ENCODE data around the gene ZEB2.
"Not testable (repeated sequence)": the region's sequence is repeated elsewhere in the genome, so short reads cannot be mapped to it uniquely, and the experiment has no call there.

The ZEB2 gene

GRCh38 chr2:144376460-144376859 lies 143.5 kb downstream of the ZEB2 start:
- no peak for DNase-seq

- no peak for DNase-seq
Measured at GRCh38 chr2:144374163-144374661, 145.7 kb downstream of the ZEB2 start.

- DNase-seq, result no peak
Measured at GRCh38 chr2:144372410-144373080, 147.4 kb downstream of the ZEB2 start.

GRCh38 chr2:144370937-144371584 lies 148.9 kb downstream of the ZEB2 start:
- no peak for DNase-seq

- no peak for DNase-seq
Measured at GRCh38 chr2:144369416-144369815, 150.5 kb downstream of the ZEB2 start.

GRCh38 chr2:144366825-144367429 lies 153.0 kb downstream of the ZEB2 start:
- no peak for DNase-seq

- no peak for DNase-seq
Measured at GRCh38 chr2:144364944-144365738, 154.8 kb downstream of the ZEB2 start.

- DNase-seq, result not testable (repeated sequence)
Measured at GRCh38 chr2:144364247-144364646, 155.7 kb downstream of the ZEB2 start.

GRCh38 chr2:144362401-144362800 lies 157.5 kb downstream of the ZEB2 start:
- no peak for DNase-seq

GRCh38 chr2:144361742-144362141 lies 158.2 kb downstream of the ZEB2 start:
- no peak for DNase-seq

- no peak for DNase-seq
Measured at GRCh38 chr2:144359684-144360083, 160.2 kb downstream of the ZEB2 start.

GRCh38 chr2:144358979-144359541 lies 160.9 kb downstream of the ZEB2 start:
- DNase-seq, result no peak

- no peak for DNase-seq
Measured at GRCh38 chr2:144358374-144358964, 161.4 kb downstream of the ZEB2 start.

GRCh38 chr2:144357623-144358373 lies 162.1 kb downstream of the ZEB2 start:
- no peak for DNase-seq

GRCh38 chr2:144356402-144356801 lies 163.5 kb downstream of the ZEB2 start:
- DNase-seq, result no peak

- no peak for DNase-seq
Measured at GRCh38 chr2:144354953-144355352, 165.0 kb downstream of the ZEB2 start.

GRCh38 chr2:144351687-144352086 lies 168.2 kb downstream of the ZEB2 start:
- no peak for DNase-seq

GRCh38 chr2:144350151-144350802 lies 169.6 kb downstream of the ZEB2 start:
- no peak for DNase-seq

- no peak for DNase-seq
Measured at GRCh38 chr2:144349674-144350073, 170.2 kb downstream of the ZEB2 start.

GRCh38 chr2:144348846-144349245 lies 171.1 kb downstream of the ZEB2 start:
- DNase-seq, result no peak

GRCh38 chr2:144346229-144346628 lies 173.7 kb downstream of the ZEB2 start:
- DNase-seq, result no peak

Data from DMS79 (cell line).